GM21423 (cell line): ENCODE results near the gene CCDC160.

ENCODE experiments used
- ATAC-seq: cut with Tn5 transposase; IDR thresholded peaks from one replicate; pipeline ENCODE4 v1.9.1; 2021; ENCODE audit warnings: mild to moderate bottlenecking, moderate library complexity; ENCODE audit not compliant: unreplicated experiment

The CCDC160 gene

GRCh38 chrX:134294548-134294947 lies 57.6 kb downstream of the CCDC160 start:
- no peak for ATAC-seq
